Kasumi-1 (cell line): ENCODE results near the gene CBX2.

Experiments used
- DNase-seq, 2 experiments: peaks; one replicate each; lab custom pipeline; 2025; lab: John Stamatoyannopoulos, UW

CBX2 gene

DNA sequence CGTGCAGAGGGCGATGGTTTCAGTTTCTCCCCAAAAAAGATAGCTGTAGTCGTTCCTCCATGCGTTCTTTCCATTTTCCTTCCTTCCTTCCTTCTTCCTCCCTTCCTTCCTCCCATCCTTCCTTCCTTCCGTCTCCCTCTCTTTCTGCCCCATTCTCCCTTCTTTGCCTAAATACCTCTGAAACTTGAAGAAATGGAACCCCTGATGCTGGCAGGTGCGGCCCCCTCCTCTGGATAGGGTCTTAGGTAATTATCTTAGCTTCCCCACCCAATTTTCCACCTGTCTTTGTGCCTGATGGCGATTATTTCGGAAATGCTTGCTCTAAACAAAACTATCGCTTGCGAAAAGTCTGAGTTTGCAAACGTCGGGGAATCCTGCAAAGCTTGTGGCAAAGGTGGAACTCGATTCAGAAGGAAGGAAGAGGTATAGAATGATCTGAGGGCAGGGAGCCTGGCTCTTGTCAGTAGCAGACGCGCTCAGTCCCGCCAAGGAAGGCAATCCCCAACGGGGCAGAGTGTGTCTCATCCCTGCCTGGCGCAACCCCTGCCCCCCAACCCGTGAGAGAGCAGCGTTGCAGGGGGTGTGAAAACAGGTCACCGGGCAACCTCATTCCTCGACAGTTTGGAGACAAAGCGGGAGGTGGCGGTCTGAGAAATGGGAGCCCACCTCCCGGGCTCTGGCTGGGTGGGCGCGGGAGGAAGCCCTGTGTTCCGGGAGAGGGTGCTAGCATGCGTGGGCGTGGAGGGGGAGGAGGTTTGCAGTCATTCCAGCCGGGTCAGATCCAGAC, 21.8 kb downstream of the CBX2 start:
- DNase-seq: no peak

DNA sequence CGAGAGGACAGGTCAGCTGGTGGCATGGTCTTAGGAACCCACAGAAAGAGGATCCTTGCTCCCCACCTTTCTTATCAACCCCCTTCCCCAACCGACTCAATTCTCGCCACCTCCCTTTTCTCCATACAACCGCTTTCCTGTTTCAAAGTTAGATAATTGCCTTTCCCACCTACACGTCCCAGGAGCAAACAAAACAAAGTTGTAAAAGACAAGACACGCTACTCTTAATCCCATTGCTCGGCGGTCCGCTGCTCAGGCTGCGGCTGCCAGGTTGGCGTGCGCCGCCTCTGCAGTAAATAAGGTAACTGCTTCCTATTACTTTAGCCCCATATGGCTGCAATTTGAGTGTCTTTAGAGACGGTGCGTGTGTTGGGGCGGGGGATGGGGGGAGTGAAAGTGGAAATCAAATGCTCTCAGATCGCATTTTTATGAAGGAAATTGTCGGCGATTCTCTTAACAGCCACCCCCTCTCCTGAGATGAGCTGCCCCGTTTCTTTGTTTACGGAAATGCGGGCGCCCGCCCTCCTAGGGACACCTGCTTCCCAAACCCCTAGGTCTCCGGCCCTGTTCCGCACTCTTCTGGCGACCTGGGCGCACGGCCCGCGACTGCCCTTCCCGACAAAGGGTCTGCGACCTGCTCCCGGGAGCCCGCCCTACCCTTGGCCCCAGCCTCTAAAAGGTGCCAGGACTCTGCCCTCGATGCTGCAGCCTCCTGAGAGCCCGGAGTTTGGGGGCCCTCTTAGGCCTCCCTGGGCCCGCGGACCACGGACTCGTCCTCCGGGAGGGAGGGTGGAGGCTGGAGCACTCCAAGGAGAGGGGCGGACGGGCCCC, 22.6 kb downstream of the CBX2 start:
- DNase-seq: peak; percentile 67 to 78

DNA sequence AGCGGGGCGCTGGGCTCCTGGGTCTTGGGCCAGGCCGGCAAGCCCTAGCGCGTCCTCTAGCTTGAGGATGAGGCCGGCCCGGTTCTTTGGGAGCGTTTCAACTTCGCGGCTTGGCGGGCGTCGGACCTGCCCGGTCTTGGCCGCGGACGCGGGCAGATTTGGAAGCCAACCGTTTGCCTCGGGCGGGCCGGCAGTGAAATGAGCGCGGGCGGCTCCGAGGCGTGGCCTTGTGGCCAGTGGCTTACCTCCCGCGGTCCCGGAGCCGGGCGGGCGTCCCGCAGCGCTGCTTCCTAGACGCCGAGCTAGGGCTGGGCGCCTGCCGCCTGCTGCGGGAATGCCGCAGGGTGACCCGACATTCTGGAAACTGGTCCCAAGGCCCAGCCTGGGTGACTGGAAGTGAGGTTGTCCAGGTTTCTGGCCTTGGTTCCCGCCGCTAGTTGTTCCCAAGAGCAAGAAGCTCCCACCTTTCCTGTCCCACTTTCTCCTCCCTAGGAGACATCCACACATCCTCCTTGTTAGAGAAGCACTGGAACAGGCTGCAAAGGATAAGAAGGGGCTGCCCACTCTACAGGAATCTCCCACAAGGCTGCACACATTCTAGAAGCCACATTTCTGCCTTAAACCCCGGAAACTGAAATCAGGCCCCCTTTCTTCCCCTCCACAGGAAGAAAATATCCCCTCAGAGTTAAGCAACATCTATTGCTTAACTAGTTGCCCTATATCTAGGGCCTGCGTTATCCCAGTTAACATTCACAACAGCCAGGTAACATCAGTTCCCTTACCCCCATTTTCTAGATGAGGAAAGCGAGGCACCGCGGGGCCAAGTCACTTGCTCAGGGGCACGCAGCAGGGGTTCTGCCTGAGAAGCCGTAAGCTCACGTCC, 23.4 kb downstream of the CBX2 start:
- DNase-seq: no peak

DNA sequence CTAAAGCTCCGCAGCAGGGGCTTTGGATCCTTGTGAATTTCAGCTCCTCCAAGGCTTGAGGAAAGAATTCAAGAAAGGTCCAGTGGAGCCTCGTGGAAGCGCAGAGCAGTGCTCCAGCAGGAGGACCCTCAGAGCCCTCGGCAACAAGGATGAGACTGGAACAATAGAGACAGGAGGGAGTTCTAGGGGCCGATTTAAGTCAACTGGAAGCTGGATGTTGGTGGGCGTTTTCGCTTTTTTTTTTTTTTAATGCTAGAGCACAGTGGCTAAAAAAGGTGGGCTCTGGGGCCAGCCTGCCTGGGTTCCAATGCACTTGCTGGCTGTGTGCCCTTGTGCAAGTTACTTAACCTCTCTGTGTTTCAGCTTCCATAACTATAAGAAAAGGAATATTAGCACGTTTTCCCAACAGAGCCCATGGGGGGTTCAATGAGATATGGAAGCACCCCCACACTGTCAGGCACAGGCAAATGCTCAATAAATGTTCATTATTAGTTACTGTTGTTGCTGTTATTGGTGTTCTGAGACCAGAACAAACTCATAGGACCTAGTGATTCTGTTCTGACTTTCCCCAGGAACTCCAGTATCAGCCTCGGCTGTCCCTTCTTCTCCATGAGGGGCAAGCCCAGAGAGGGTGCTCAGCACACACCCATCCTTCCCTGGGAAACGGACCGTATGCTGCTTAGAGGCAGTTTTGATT, 24.2 kb downstream of the CBX2 start:
- DNase-seq: no peak

DNA sequence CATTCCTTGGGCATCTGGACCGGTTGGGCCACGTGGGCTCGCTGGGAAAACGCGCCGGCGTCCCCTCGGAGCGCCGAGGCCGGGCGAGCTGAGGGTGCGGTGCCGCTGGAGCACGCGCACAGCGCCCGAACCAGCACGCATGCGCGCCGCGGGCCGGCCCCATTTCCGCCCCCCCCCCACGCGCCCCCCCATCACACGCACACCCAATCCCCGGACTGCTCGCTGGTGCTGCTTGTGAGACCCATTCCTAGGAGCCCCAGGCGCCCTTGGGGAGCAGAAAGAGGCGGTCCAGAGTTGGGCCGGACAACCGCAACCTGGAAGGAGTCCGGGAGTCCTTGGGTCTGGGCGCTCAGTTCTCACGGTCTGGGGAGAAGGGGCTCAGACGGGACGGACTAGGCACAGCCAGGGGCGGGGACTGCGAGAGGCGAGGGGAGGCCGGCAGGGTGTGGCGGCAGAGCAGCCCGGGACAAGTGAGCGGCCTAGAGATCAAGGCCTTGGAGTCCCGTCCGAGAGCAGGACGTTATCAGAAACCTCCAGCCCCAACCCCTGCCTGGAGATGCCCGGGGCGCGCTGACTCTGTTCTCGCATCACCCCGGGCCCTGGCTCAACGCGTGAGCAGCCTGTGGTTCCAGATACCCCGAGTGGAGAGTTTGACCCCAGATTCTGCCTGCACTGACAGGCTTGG, 24.9 kb downstream of the CBX2 start:
- no peak for DNase-seq

DNA sequence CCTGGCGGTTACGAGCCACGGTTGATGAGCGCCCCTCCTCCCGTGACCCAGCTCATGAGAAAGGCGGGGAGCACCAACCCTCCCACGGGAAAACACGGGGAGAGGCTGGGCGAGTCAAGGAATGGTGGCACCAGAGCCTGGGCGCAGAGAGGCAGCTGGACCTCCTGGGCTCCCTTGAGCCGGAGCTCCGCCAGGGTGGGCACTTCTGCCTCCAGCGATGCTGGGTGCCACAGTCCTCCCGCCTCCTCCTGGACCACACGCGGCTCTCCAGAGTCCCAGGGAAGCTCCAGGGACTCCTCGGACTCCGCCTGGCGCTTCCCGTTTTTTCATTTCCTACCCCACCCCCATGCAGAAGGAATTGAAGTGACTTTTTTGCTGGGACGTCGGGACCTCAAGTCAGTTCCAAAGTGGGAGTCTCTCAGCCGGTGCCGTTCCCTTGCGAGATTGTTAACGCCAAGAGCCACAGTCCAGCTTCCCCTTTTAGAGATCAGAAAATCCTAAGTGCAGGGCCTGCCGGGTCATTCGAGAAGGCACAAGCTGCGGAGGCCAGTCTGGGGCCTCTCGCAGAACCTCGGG, 25.6 kb downstream of the CBX2 start:
- peak; percentile 57 to 59 for DNase-seq

DNA sequence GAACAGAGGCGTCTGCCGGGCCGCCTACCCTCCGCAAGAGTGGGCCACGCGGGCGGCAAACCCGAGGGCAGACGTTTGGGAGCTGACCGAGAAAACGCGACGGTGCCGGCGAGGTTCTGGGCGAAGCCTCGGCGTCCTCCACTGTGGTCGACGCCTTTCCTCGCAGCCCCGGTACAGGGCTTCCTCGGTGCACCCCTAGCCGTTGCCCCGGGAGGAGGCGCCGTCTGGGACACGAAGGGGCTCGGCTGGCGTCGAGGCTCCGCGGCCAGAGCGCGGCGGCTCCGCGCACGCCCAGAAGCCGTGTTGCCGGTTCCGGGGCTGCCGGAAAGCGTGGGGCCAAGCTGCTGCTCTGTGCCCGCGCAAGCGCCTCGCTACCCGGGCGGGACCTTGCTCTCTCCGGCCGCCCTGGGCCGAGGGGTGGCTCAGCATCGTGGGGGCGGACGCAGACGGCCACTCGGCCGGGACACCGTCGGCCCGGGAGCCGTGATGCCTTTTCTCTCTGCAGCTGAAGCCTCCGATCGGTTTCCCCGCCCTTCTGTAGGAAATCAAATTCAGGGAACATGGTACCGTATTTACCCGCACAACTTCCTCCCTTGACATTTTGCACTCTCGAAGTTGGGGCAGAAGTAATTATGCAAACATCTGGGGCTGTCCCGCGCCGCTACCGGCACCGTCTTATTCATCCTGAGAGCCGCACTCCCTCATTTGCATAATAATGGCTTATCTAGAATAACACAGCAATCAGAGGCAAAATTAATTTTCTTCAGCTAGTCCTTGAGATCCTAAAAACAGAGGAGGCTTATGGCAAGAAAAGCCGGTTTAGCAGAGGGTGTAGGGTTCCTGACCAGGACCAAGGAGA, 26.3 kb downstream of the CBX2 start:
- DNase-seq: peak; percentile 78 to 89

DNA sequence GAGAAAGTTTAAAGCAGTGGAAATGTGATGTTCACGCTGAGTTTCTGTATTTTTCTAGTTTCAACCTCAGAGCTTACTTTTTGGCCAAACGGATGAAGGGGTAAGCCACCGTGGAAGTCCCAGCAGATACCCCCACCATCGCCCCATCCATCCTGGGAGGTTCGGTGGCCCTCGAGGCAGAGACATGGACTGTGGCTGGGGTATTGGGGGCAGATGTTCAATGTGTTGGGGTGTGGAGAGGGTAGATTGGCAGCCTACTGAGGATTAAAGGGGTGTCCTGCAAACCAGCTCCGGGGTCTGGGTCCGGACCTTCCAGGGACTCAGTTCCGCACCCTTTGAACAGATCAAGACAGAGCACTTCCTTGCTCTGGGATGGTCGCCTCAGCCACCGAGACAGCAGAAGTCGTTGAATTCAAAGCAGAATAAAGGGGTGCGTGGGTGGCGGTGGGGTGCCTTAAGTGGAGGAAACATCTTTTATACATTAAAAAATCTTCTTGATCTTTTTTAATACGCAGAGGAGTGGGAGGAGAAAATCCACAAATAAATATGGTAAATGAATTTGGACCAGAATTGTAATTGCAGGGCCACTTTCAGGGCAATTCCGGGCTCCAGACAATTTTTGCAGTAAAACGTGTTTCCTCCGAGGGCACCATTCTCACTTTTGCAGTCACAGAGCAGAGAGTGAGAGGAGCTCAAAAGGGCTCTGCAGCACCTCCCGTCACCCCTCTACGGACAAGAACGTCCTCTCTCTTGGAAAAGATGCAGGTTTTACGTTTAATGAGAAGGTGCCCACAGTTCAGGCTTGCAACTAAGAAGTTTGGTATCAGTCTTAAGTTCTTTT, 27.1 kb downstream of the CBX2 start:
- DNase-seq: no peak

DNA sequence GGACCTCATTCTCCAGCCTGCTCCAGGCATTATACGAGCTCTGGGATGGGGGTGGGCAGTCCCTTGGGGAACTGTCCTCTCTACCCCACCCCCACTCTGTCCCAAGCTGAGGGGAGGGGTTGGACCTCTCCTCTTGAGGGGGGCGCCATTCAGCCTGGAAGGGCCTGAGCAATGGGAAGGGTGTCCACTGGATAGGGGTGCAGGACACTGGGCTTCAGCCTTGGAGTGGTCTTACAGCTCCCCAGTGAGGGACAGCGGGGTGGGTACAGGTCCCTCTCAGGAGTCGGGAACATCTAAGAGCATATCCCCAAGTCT, 28.5 kb downstream of the CBX2 start:
- no peak for DNase-seq

DNA sequence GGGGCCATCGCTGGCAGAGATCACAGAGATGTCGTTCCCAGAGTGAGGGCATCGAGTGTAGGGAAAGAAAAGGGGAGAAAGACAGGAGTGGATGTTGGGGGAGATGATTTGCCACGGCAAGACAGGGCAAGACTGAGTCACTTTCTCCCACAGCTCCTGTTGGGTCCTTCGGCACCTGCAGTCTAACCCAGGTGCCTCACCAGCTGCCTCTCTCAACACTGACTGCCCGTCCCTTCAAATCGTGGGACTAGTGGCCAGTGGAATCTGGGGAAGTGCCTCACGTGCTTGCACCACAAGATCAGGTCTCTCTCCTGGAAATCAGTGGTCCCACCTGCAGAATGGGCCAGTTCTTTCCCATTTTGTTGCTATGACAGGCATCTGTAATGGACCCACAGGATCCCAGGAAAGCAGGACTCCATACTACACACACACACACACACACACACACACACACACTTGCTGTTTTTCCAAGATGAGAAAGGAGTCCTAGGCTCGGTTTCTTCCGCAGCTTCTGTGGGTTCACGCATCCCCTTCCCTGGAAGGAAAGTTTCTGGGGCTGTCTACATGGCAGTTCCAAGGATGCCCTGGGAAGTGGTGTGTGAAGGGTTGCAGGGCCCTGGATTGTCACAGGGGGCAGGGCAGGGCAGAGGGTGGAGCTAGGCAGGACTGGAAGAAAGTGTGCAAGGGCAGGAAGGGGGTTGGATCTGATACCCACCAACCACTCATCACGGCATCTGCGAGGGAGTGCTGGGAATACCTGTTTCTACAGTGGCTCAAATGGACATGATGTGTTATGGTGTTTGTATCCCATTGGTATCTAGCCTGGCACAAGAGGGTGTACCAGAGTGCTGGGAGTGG, 29.1 kb downstream of the CBX2 start:
- DNase-seq: no peak

DNA sequence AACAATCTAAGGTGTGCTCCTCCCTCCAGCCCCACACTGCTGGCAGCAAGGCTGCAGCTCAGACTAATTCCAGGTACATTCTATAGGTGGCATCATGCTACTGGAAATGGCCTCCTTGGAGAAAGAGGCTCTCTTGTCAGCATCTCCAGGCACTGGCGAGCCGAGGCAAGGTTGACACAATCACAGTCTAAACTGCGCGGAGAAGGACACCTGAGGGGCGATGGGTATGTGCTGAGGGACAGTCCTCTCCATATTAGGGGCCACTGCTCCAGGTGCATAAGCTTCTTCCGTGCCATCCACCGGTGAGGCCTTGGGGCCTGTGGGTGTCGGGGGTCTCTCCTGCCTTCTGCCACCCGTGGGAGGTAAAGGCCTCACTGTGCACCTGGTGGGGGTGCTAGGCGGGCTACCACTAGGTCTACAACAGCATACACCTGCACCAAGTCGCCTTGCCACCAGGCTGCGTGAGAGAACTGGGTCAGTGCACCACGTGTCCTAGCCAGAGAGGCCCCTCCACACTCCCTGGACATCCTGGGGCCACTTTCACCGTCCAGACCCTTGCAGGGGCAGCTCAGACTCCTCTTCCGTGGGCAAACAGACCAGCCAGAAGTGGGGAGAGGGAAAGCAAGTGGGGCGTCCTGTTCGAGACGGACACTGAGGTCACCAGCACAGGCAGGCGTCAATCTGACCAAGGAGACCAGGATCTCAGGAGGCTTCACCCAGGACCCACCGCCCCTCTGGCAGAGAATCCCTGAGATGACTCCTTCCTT, 31.0 kb downstream of the CBX2 start:
- peak; percentile 49 to 53 for DNase-seq

DNA sequence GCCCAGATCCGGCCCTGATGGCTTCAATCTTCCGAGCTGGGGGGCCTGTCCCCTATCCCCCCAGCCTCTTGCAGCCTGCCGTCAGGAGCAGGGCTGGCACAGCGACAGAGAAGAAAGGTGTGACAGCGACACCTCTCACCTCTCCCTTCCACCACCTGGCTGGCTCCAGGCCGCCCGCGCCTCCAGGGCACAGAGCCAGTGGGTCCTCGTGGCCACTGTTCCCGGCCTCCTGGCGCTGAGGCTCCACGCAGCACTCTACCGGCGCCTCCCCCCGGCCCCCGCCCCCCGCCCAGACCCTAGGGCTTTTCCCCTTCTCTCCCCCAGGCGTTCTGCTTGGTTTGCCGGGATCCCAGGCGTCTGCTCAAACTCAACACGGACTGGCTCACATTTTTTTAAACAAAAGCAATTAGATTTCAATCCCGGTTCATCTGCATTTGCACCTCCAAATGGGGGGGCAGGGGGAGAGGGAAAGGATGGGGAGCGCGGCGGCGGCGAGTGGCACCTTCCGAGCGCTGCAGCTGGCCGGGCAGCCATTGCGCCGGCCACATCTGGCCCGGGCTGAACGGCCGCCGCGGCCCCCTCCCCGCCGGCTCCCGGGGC, 31.7 kb downstream of the CBX2 start:
- no peak for DNase-seq

DNA sequence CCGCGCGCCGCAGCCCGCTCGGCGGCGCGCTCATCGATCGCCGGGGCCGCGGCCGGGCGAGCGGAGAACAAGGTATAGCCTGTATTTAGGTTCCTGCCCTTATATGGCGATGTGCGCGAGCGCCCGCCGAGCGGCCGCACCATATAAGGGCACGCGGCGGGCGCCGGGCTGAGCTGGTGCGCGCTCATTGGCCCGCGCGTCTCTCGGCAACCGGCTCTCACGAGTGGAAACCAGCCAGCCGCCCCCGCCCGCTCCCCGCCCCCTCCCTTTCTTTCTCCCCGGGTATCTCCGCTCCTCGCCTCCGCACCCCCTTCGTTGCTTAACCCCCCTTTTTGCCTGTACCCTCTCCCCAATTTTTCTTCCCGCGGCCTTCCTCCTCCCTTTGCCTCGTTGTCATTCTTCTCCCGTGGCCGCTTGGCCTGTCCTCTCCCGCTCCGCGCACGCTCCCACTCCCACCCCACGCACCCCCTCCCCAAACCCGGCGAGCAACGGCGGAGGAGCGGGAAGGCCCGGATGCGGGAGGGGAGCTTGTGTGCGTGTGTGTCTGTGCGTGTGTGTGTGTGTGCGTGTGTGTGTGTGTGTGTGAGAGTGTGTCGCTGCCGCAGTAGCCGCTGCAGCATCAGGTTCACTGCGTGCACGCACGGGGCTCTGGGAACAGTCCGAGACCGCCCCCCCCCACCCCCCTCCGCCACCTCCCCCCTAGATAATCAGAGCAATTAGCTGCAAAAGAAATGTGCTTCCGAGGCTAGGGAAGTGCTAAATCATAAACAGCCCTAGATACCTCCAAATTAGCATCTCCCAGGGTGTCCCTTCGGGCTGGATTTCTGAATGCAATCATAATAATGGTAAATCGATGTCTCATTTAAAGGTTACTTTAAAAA, 32.4 kb downstream of the CBX2 start:
- peak; percentile 77 to 79 for DNase-seq

DNA sequence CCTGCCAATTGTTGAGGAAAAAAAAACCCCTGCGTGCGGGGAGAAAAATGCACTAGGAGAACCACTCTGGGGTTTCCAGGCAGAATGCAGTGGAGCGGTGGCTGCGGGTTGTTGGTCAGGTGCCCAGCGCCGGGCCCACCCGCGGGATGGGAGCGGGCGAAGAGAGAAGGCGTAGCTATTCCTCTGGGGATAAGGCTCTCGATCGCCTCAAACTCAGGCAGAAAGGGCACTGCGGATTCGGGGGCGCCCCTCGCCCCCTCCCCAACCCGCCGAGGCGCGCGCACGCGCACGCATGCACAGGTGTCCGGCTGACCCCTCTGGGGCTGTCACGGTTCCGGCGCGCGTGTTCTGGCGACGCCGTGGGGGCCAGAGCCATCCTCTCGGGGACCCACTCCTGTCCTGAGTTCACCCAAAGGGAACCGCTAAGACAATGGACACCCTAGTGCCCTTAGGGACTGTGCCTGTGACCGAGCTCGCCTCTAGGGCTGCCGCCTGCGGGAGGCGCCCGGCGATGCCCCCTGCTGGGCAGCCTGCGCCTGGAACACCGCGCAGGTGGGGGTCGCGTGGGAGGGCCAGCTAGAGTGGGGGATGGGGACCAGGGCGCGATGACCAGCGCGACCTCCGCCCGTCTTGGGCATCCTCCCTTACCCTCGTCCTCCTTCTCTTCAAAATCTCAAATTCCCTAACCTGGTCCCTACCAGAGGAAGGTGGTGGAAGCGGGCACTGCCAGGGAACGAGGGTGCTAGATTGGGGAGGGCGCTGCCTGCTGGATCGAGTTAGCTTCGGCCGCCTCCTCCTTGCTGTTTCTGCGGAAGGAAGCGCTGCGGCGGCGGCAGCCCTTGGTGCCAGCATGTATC, 33.3 kb downstream of the CBX2 start:
- DNase-seq: peak; percentile 57 to 61

DNA sequence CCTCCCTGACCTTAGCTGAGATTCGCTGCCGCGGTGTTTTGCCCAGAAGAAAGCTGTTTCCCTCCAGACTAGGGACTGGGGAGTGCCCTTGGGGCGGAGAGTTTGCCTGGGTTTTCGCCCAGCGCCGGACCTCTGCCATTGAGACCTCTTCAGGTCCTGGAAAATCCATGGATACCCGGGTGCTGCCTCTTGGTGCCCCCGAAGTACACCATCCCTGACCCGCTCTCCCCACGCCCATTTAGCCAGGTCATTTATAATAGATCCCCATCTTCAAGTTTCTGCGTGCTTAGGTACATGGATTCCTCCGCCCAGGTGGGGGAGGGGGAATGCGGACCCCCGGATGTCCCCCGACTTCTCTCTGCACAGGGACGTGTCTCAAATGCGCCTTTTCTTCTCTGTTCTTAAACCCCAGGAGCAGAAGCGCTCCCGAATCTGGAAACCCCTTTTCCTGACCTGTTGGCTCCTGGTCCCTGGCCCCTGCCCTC, 34.0 kb downstream of the CBX2 start:
- no peak for DNase-seq
